Right ventricle myocardium inferior (tissue), 1 donor: ENCODE results near the gene DVL1. TPM values are rescaled to one million over a fixed set of nuclear protein-coding genes. Genes with fewer than 3 reads are reported as not detected.
A peak's percentile ranks its signal among the peaks of the same experiment; 100 is the strongest.
"Not testable (repeated sequence)": the region's sequence is repeated elsewhere in the genome, so short reads cannot be mapped to it uniquely, and the experiment has no call there.

Source experiments
- ATAC-seq: fragments of 200-7000 bp; cut with Tn5 transposase; one replicate; pipeline ENCODE4 v1.9.1; 2020; ENCODE audit warnings: mild to moderate bottlenecking, moderate library complexity
- DNase-seq: peaks from one replicate; pipeline ENCODE4 v3.0.0; 2021; ENCODE audit errors: missing footprints
- intact Hi-C: fragments of 100-400 bp; cut with DNase I; formaldehyde crosslinking; loops from one replicate; pipeline ENCODE4 v1.11.0; 2022
- total RNA-seq: library from RNA; stranded (reverse); fragmentation: NEBNext Ultra II Directional; extraction: Animal tissue kit (Norgen Biotek cat#: 25700); gene quantifications from one replicate; pipeline ENCODE4 v1.2.1, GENCODE V29; 2021
- donor health status: DM: no; HTN: yes; CAD: no; lungs with severe emphysema.

Gene DVL1
- total RNA-seq, 1 donor from 2014 or later: 119 TPM

- DNase-seq (peak; percentile 98), ATAC-seq (peak; percentile 97)
- intact Hi-C loops: no loop called here
Measured at GRCh38 chr1:1374929-1375662, 25.9 kb upstream of the DVL1 start, which contains the start of gene AURKAIP1. TSS of gene AURKAIP1 (minus strand) at chr1:1375207. CDS start at chr1:1374756, 451 bp downstream.

DNA sequence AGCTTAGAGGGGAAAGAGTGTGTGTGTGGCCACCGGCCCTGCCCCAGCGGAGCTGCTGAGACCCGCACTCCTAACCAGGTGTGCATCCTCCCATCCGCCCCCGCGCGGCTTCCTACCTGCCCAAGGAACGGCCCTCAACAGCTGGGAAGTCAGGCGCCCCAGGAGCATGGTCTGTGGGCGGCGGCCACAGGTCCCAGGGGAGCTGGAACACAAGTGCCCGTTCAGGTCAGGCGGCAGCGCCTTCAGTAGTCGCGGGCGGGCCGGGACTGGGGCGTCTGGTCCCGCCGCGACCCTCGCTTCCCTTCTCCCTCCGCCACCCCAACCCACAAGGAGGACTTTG is 25.3 kb upstream of the DVL1 start:
- intact Hi-C loops: no loop called here
- peak; percentile 60 for DNase-seq
- ATAC-seq: no peak

- intact Hi-C loops: loop anchor here (1.0 to 2.0 kb wide), 2 partner anchors 22 to 25 kb away; partner anchors contain the start of gene DVL1
- ATAC-seq: no peak
- peak; percentile 63 for DNase-seq
Measured at GRCh38 chr1:1373815-1374588, 24.8 kb upstream of the DVL1 start.

- ATAC-seq (no peak), DNase-seq (peak; percentile 50)
- intact Hi-C loops: loop anchor here (1.0 to 2.0 kb wide), 2 partner anchors 21 to 24 kb away; partner anchors contain the start of gene DVL1
Measured at GRCh38 chr1:1373051-1373814, 24.0 kb upstream of the DVL1 start.

DNA sequence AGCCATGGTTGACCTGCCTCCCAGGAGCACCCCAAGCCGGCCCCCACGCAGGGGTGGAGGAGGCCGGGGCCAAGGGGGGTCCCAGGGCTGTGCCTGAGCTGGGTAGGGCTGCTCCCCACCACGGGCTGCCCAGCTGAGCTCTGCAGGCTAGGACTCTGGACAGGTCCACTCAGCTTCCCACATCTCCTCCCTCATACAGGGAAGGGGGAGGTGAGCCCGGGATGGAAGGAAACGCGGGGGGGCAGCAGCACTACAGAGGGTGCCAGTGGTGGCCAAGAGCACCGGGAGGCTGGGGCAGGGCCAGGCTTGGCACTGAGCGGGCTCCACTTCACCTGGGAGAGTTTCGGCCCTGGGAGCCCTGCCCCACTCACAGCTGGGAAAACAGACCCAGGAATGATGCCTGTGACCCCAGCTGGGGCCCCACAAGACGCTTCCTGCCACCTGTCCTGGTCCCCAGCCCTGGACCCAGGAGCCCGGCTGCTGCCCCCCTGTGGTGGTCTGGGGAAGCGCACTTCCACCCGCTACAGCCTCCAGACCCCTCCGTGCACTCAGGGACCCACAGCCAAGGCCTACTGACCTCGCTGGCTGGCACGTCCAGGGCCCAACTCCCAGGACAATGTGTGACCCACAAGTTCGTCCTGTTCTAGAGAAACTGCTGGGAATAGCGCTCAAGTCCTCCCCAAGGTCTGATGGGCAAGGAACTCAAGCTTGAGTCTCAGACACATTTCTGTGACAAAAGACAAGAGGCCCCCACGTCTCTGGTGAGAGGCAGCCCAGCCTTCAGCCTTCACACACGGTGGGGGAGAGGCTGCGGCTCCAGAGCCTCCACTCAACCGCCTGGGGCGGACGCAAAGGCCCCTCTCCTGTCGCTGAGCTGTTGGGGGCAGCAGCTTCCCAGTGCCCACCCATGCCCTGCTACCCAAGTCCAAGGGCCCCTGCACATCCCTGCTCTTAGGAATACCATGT is 22.8 kb upstream of the DVL1 start:
- peak; percentile 29 for ATAC-seq
- intact Hi-C loops: loop anchor here (2.0 kb wide), 2 partner anchors 23 to 249 kb away; partner anchors contain the start of gene DVL1
- DNase-seq: peak; percentile 82

DNA sequence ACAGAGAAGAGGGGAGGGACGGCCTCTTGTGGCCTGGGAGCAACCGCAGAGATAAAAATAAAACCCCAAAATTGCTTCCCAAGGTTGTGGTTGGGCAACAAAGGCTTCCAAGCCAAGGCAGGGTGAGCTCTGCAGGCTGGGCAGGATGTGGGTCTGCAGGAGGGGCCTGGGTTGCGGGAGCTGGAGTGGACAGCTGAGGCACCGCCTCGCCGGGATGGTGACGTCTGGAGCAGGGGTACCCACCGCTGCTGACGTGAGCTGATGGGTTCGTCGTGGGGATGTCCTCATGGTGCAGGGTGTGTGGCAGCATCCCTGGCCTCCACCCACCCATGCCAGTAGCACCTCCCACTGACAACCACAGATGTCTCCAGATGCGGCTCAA is 22.1 kb upstream of the DVL1 start:
- intact Hi-C loops: loop anchor here (2.0 kb wide), 1 partner anchor 249 kb away; no protein-coding TSS in a partner anchor
- DNase-seq (peak; percentile 48), ATAC-seq (no peak)

GRCh38 chr1:1370771-1371300 is 21.6 kb upstream of the DVL1 start:
- ATAC-seq: no peak

GRCh38 chr1:1370094-1370493 is 20.9 kb upstream of the DVL1 start:
- intact Hi-C loops: loop anchor here (2.0 kb wide), 1 partner anchor 247 kb away; no protein-coding TSS in a partner anchor
- not testable (repeated sequence) for ATAC-seq
- DNase-seq: peak; percentile 21

More at GRCh38 chr1:1370771-1371300, 21.6 kb upstream of the DVL1 start:
- intact Hi-C loops: loop anchor here (2.0 kb wide), 1 partner anchor 248 kb away; no protein-coding TSS in a partner anchor
- DNase-seq: peak; percentile 33

GRCh38 chr1:1367315-1367714 is 18.1 kb upstream of the DVL1 start:
- ATAC-seq (no peak), DNase-seq (no peak)
- intact Hi-C loops: no loop called here

DNA sequence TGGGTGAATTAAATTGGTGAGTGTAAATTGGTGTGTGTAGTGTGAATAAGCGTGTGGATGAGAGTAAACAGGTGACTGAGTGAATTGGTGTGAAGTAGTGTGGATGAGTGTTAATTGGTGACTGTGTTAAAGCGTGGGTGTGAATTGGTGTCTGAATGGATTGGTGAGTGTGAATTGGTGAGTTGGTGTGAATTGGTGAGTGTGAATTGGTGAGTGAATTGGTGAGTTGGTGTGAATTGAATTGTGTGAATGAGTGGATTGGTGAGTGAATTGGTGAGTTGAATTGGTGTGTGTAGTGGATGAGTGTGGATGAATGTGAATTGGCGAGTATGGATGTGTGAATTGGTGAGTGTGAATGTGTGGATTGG is 17.5 kb upstream of the DVL1 start:
- ATAC-seq: no peak
- intact Hi-C loops: no loop called here
- no peak for DNase-seq

GRCh38 chr1:1365875-1366698 is 16.9 kb upstream of the DVL1 start:
- no peak for ATAC-seq
- peak; percentile 15 for DNase-seq
- intact Hi-C loops: no loop called here

DNA sequence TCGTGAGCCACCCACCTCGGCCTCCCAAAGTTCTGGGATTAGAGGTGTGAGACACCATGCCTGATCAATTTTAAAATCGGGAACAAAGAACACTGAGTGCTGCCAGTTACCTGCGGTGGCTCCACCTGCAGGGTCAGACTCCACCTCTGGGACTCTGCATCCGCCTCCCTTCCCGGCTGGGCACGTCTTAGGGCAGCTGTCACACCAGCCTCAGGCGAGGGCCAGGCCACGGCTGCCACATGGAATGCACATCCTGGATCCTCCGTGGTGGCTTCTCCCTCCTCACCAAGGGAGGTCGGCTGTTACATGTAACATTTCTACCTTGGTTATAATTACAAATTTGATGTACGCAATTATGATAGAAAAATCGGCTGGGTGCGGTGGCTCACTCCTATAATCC is 15.0 kb upstream of the DVL1 start:
- intact Hi-C loops: no loop called here
- DNase-seq: peak; percentile 55
- ATAC-seq: no peak

DNA sequence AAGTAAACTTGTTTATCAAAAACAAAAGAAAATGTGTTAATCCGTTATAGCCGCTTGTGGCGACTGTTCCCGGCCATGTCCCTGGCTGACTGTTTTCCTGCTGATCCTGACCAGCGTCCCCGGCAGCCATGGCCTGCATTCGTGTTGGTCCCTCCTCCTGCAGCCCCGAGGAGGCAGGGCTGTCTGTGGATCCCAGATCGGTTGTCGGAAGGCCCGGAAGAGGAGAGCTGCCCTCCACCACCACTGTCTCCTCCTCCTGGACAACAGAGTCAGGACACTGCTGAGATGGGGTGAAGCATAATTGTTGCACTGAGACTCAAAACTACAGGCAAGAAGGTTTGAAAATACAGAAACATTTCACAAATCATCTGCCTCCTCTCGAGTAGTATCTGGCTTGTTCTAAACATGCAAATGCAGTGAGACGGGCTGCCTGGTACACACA is 12.8 kb upstream of the DVL1 start:
- DNase-seq: peak; percentile 86

DNA sequence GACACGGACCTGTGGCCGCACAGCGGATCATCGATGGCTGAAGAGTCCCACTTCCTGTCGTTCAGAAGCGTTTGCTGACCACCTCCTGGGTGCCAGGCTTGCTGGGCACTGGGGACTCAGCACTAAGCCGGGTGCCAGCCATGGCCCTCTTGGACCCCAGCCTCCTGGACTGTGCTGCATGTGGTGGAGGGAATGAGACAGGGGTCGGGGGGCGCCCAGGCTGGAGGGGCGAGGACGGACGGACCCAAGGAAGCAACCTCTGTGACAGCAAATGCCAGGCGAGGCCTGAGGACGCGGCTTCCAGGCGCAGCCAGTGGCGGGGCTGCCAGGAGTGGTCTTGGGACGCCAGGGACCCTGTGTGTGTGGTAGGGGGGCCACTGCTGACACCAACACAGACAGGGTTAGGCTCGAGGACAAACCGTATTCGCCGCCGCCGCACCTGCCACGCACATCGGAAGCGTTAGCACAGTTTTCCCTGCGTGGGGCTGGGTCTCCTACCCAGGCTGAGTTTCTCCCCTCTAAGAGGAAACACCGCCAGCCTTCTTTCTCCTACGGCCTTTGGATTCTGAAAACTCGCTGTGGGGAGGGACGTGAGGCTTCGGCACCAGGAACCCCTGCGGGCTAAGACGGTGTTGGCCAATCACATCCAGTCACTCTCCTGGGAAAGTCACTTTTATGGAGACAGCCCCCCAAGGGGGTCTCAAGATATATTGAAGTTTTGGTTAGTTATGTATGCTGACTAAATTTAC is 12.2 kb upstream of the DVL1 start:
- ATAC-seq (no peak), DNase-seq (peak; percentile 16)
- intact Hi-C loops: no loop called here

More for the DNA sequence above, 12.8 kb upstream of the DVL1 start:
- ATAC-seq: peak; percentile 47
- intact Hi-C loops: no loop called here

DNA sequence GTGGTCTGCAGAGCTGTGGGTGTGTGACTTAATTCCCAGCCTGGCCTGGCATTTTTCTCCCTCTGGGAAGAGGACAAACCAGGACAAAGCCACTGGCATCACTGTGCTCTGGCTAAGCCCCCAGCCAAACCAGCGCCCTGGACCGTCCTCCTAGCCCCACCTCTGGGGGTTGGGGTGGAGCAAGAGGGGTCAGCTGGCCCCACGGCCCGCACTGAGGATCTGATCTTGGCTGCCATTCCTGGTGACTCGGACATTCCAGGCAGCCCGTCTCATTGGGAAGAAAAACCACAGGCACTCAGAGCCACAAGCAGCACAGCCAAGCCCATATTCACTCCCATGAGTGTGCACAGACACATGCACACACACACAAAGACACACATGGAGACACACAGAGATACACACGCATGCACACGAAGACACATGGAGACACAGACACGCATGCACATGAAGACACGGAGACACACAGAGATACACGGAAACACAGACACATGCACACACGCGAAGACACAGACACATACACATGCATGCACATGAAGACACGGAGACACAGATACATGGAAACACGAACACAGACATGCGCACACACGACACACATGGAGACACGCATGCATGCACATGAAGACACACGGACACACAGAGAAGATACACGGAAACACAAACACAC is 11.4 kb upstream of the DVL1 start:
- ATAC-seq: peak; percentile 58
- DNase-seq: peak; percentile 78
- intact Hi-C loops: no loop called here
